Activated T-helper 1 cell treated with Interleukin-2 at 50 U/mL for 16 hours (primary cell): ENCODE measurements around the gene UBN2.

Experiments
- DNase-seq: peaks from one replicate; pipeline ENCODE4 v3.0.0-alpha.2; 2020; ENCODE audit warnings: low read depth

UBN2 gene

GRCh38 chr7:139232377-139232717 lies 1.3 kb downstream of the UBN2 start:
- DNase-seq: no peak

- no peak for DNase-seq
Observed at GRCh38 chr7:139232904-139233303, 1.9 kb downstream of the UBN2 start.

GRCh38 chr7:139241258-139241657 lies 10.2 kb downstream of the UBN2 start:
- no peak for DNase-seq

- DNase-seq: no peak
Observed at GRCh38 chr7:139242741-139243281, 11.8 kb downstream of the UBN2 start.

GRCh38 chr7:139245401-139245800 lies 14.4 kb downstream of the UBN2 start:
- DNase-seq: no peak

GRCh38 chr7:139246494-139246893 lies 15.5 kb downstream of the UBN2 start:
- no peak for DNase-seq

- no peak for DNase-seq
Observed at GRCh38 chr7:139246905-139247304, 15.9 kb downstream of the UBN2 start.

- DNase-seq: no peak
Observed at GRCh38 chr7:139249179-139249810, 18.3 kb downstream of the UBN2 start.

GRCh38 chr7:139252451-139252850 lies 21.4 kb downstream of the UBN2 start:
- no peak for DNase-seq

- DNase-seq: no peak
Observed at GRCh38 chr7:139254281-139254680, 23.2 kb downstream of the UBN2 start.

- DNase-seq: no peak
Observed at GRCh38 chr7:139254728-139255127, 23.7 kb downstream of the UBN2 start.

- DNase-seq: no peak
Observed at GRCh38 chr7:139255290-139255689, 24.3 kb downstream of the UBN2 start.

GRCh38 chr7:139259142-139259541 lies 28.1 kb downstream of the UBN2 start:
- DNase-seq: no peak

GRCh38 chr7:139264220-139264619 lies 33.2 kb downstream of the UBN2 start:
- DNase-seq: no peak

GRCh38 chr7:139265673-139266072 lies 34.6 kb downstream of the UBN2 start:
- no peak for DNase-seq

- DNase-seq: no peak
Observed at GRCh38 chr7:139271718-139272628, 40.9 kb downstream of the UBN2 start.

GRCh38 chr7:139284252-139284896 lies 53.3 kb downstream of the UBN2 start:
- no peak for DNase-seq

- DNase-seq: no peak
Observed at GRCh38 chr7:139286144-139286543, 55.1 kb downstream of the UBN2 start.

- DNase-seq: no peak
Observed at GRCh38 chr7:139292821-139293220, 61.8 kb downstream of the UBN2 start.

- DNase-seq: no peak
Observed at GRCh38 chr7:139293534-139293933, 62.5 kb downstream of the UBN2 start.

GRCh38 chr7:139294241-139294640 lies 63.2 kb downstream of the UBN2 start:
- no peak for DNase-seq

GRCh38 chr7:139294951-139295575 lies 64.0 kb downstream of the UBN2 start:
- no peak for DNase-seq
